Vagina (tissue), 2 donors: Measurements from ENCODE around the gene EXOC6. TPM values are rescaled to one million over a fixed set of nuclear protein-coding genes. Genes with fewer than 3 reads are reported as not detected.

Experiments
- DNase-seq, 2 donors: peaks; one replicate each; pipeline ENCODE4 v3.0.0-alpha.2; 2017; ENCODE audit errors: extremely low spot score in 2 of 2
- H3K27ac ChIP-seq: fragments of 200-600 bp; sonication (generic); one replicate; pipeline ENCODE4 v1.5.1; 2019
- H3K27me3 ChIP-seq: fragments of 200-600 bp; sonication (generic); one replicate; pipeline ENCODE4 v1.5.1; 2019
- H3K36me3 ChIP-seq, 2 donors: fragments of 200-600 bp; sonication (generic); one replicate each; pipeline ENCODE4 v1.5.1; 2017 to 2019
- H3K4me1 ChIP-seq: fragments of 200-600 bp; sonication (generic); one replicate; pipeline ENCODE4 v1.5.1; 2019
- H3K4me3 ChIP-seq, 2 donors: fragments of 200-600 bp; sonication (generic); 1 replicate in 1 of 2; 2 replicates in 1 of 2; pipeline ENCODE4 v1.5.1; 2016 to 2019
- H3K9me3 ChIP-seq: fragments of 200-600 bp; sonication (generic); one replicate; pipeline ENCODE4 v1.5.1; 2019
- CTCF ChIP-seq, 3 experiments: fragments of 450-650 bp in 2 of 3; fragments of 200-600 bp in 1 of 3; sonication (generic) in 1 of 3; IDR thresholded peaks; one replicate each; pipeline ENCODE4 v1.5.1; 2017 to 2019; ENCODE audit warnings: antibody characterized with exemption in 3 of 3, mild to moderate bottlenecking in 2 of 3, moderate library complexity in 2 of 3
- POLR2A ChIP-seq, 2 donors: fragments of 450-650 bp; IDR thresholded peaks; one replicate each; pipeline ENCODE4 v1.6.1; 2017; ENCODE audit warnings: antibody characterized with exemption in 2 of 2, mild to moderate bottlenecking in 2 of 2, moderate library complexity in 2 of 2
- POLR2AphosphoS5 ChIP-seq, 2 donors: sonication (generic); formaldehyde crosslinking; IDR thresholded peaks; one replicate each; pipeline ENCODE4 v1.9.0; 2017; ENCODE audit warnings: antibody characterized with exemption in 2 of 2, mild to moderate bottlenecking in 2 of 2, low read depth in 1 of 2; ENCODE audit not compliant: insufficient read depth in 1 of 2
- intact Hi-C: fragments of 100-400 bp; cut with DNase I; formaldehyde crosslinking; loops from one replicate; pipeline ENCODE4 v1.15.1; 2023
- total RNA-seq: library from RNA; depleted of rRNA; stranded (reverse); fragments of >200 nt; gene quantifications from one replicate; pipeline ENCODE4 v1.2.3, GENCODE V29; 2016

Gene EXOC6
- total RNA-seq, 1 donor from 2014 or later, result 9.3 TPM

- Histone ChIP-seq H3K36me3 (no peaks in the 10 kb centered on the region), H3K27ac (no peak overlapping the region), H3K9me3 (no peaks in the 10 kb centered on the region), H3K4me3 (no peak overlapping the region), H3K4me1 (no peaks in the 10 kb centered on the region), H3K27me3 (no peaks in the 10 kb centered on the region)
- intact Hi-C loops, result no loop called here
- no peak for TF ChIP-seq POLR2AphosphoS5 (IDR thresholded peaks at IDR 0.05; ENCODE audit: insufficient read depth in 1 of 2, low read depth in 1 of 2)
- no peak for TF ChIP-seq POLR2A (IDR thresholded peaks at IDR 0.05)
- TF ChIP-seq CTCF (IDR thresholded peaks at IDR 0.05), result no peak
- no peak for DNase-seq
These were observed 38.5 kb upstream of the EXOC6 start for GRCh38 chr10:92809840-92810239.

- Histone ChIP-seq H3K9me3 (no peaks in the 10 kb centered on the region), H3K4me1 (no peaks in the 10 kb centered on the region), H3K4me3 (no peak overlapping the region), H3K27me3 (no peaks in the 10 kb centered on the region), H3K36me3 (no peaks in the 10 kb centered on the region), H3K27ac (no peak overlapping the region)
- DNase-seq, result no peak
- intact Hi-C loops, result no loop called here
- TF ChIP-seq POLR2AphosphoS5 (IDR thresholded peaks at IDR 0.05; ENCODE audit: insufficient read depth in 1 of 2, low read depth in 1 of 2) (no peak), CTCF (IDR thresholded peaks at IDR 0.05) (no peak), POLR2A (IDR thresholded peaks at IDR 0.05) (no peak)
These were observed 37.3 kb upstream of the EXOC6 start for GRCh38 chr10:92810934-92811532.

- Histone ChIP-seq H3K36me3 (no peaks in the 10 kb centered on the region), H3K9me3 (no peaks in the 10 kb centered on the region)
These were observed 36.3 kb upstream of the EXOC6 start for GRCh38 chr10:92811986-92812385.

GRCh38 chr10:92813979-92814378, 34.3 kb upstream of the EXOC6 start:
- Histone ChIP-seq H3K4me3 (no peak overlapping the region), H3K36me3 (no peaks in the 10 kb centered on the region), H3K4me1 (no peaks in the 10 kb centered on the region), H3K9me3 (no peaks in the 10 kb centered on the region), H3K27ac (no peak overlapping the region), H3K27me3 (no peaks in the 10 kb centered on the region)
- TF ChIP-seq POLR2A (IDR thresholded peaks at IDR 0.05) (no peak), POLR2AphosphoS5 (IDR thresholded peaks at IDR 0.05; ENCODE audit: insufficient read depth in 1 of 2, low read depth in 1 of 2) (no peak), CTCF (IDR thresholded peaks at IDR 0.05) (no peak)
- intact Hi-C loops, result no loop called here
- no peak for DNase-seq

More at GRCh38 chr10:92811986-92812385, 36.3 kb upstream of the EXOC6 start:
- peak in 1 of 2 donors; percentile 14 for TF ChIP-seq POLR2AphosphoS5 (IDR thresholded peaks at IDR 0.05; ENCODE audit: insufficient read depth in 1 of 2, low read depth in 1 of 2)
- TF ChIP-seq POLR2A (IDR thresholded peaks at IDR 0.05), result no peak
- Histone ChIP-seq H3K4me1 (no peaks in the 10 kb centered on the region), H3K27ac (no peak overlapping the region), H3K27me3 (no peaks in the 10 kb centered on the region), H3K4me3 (no peak overlapping the region)
- intact Hi-C loops, result no loop called here
- DNase-seq, result no peak

- TF ChIP-seq CTCF (IDR thresholded peaks at IDR 0.05), result no peak
- H3K27me3 ChIP-seq, result no peaks in the 10 kb centered on the region
- H3K4me1 ChIP-seq, result no peaks in the 10 kb centered on the region
- no peaks in the 10 kb centered on the region for H3K9me3 ChIP-seq
- intact Hi-C loops, result no loop called here
- H3K36me3 ChIP-seq, result no peaks in the 10 kb centered on the region
- no peak overlapping the region for H3K27ac ChIP-seq
- H3K4me3 ChIP-seq, result no peak overlapping the region
- DNase-seq, result no peak
These were observed 33.5 kb upstream of the EXOC6 start for GRCh38 chr10:92814790-92815189.
